ENCODE data around the gene SYF2. TPM values are rescaled to one million over a fixed set of nuclear protein-coding genes. Genes with fewer than 3 reads are reported as not detected.
"Not testable (repeated sequence)": the region's sequence is repeated elsewhere in the genome, so short reads cannot be mapped to it uniquely, and the experiment has no call there.

The SYF2 gene
- total RNA-seq, 2 donors from 2014 or later: 61.5 to 80.6 TPM

DNA sequence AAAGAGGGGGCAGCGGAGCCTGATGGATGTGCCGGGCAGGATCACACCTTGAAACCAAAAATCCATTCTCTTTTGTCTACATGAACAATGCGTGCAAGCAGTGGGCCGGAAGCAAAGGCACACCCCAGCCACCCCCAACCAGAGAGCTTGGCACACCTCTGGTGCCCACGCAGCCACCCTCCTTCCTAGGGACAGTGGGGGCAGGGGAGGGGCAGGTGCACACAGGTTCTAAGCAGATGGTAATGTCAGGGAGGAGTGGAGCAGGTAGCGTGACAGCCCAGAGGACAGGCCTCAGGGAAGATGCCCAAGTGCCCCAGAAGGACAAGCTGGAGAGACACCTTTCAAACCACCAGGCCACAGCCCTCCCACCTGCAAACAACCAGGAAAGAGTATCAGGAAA, 36.5 kb downstream of the SYF2 start:
- peaks cover 34% of the 10 kb centered on the region for H3K27me3 Mint-ChIP-seq
- no peak for DNase-seq
- H3K4me3 Mint-ChIP-seq: no peak overlapping the region
- no peaks in the 10 kb centered on the region for H3K9me3 ChIP-seq (ENCODE audit: control insufficient read depth, low read length, poor library complexity, severe bottlenecking)
- peaks cover 17% of the 10 kb centered on the region for H3K4me1 Mint-ChIP-seq
- no peak for ATAC-seq
- H3K27ac Mint-ChIP-seq: peak overlapping the region; percentile 29
- peaks cover 8% of the 10 kb centered on the region for H3K36me3 Mint-ChIP-seq (ENCODE audit: low read depth)

DNA sequence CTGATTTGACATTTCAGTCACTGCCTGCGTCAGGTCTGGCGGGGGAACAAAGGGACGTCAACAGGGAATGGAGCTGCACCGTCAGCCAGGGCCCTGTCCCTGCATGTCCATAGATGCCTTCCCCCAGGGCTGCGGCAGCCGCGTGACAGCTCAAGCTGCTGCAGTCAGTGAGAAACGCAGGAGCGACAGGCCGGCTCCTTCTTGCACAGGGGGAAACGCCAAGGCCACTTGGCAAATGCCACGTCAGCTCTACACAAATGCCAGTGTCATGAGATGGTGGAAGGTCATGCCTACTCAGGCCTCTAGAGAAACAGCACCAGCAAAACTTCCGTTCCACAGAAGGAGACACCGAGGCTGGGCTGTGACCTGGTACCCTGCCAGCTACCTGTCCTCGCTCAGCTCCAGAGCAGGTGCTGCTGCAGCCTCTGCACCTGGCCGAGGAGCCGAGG, 37.7 kb downstream of the SYF2 start:
- Mint-ChIP-seq H3K36me3 (ENCODE audit: low read depth) (peaks cover 8% of the 10 kb centered on the region), H3K4me1 (peaks cover 19% of the 10 kb centered on the region), H3K27ac (no peak overlapping the region), H3K4me3 (no peak overlapping the region), H3K27me3 (peaks cover 35% of the 10 kb centered on the region)
- no peak for DNase-seq
- no peaks in the 10 kb centered on the region for H3K9me3 ChIP-seq (ENCODE audit: control insufficient read depth, low read length, poor library complexity, severe bottlenecking)
- ATAC-seq: no peak

DNA sequence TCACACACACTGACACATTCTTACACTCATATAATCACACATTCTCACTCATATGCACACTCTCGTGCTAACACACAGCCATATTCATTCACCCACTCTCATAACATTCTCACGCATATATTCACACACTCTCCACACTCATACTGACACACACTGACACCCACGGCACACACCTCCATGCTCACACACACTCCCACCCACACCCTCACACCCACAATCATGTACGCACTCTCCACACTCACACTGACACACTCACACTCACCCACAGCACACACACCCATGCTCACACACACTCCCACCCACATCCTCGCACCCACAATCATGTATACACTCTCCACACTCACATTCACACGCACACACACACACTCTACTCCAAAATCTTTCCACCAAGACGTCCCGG, 38.2 kb downstream of the SYF2 start:
- Mint-ChIP-seq H3K4me3 (peak overlapping the region; percentile 41), H3K4me1 (peaks cover 19% of the 10 kb centered on the region), H3K27me3 (peaks cover 35% of the 10 kb centered on the region), H3K27ac (peak overlapping the region; percentile 57), H3K36me3 (ENCODE audit: low read depth) (peaks cover 8% of the 10 kb centered on the region)
- H3K9me3 ChIP-seq (ENCODE audit: control insufficient read depth, low read length, poor library complexity, severe bottlenecking): no peaks in the 10 kb centered on the region
- ATAC-seq: no peak
- no peak for DNase-seq

- Mint-ChIP-seq H3K27ac (no peak overlapping the region), H3K4me3 (no peak overlapping the region), H3K27me3 (peaks cover 30% of the 10 kb centered on the region), H3K4me1 (peaks cover 14% of the 10 kb centered on the region), H3K36me3 (ENCODE audit: low read depth) (peaks cover 8% of the 10 kb centered on the region)
- ATAC-seq: no peak
- H3K9me3 ChIP-seq (ENCODE audit: control insufficient read depth, low read length, poor library complexity, severe bottlenecking): no peaks in the 10 kb centered on the region
- DNase-seq: no peak
Measured at GRCh38 chr1:25193229-25193628, 39.1 kb downstream of the SYF2 start.

DNA sequence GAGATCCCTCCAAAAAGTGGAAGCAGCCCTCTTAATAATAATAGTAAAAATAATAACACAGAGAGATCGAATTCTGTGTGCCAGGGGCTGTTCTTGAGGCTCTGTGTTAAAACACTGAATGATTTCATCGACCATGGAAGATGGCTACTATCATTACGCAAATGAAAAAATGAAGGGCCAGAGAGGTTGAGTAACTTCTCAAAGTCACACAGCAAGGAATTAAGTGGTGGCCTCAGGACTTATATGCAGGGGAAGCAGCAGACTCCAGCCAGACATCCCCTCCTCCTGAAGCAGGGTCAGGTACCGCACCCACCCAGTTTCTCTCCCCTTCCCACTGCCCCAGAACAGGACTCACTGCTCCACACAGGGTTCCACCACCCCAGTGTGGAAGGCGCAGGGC, 40.1 kb downstream of the SYF2 start:
- H3K27me3 Mint-ChIP-seq: peaks cover 23% of the 10 kb centered on the region
- no peak for ATAC-seq

DNA sequence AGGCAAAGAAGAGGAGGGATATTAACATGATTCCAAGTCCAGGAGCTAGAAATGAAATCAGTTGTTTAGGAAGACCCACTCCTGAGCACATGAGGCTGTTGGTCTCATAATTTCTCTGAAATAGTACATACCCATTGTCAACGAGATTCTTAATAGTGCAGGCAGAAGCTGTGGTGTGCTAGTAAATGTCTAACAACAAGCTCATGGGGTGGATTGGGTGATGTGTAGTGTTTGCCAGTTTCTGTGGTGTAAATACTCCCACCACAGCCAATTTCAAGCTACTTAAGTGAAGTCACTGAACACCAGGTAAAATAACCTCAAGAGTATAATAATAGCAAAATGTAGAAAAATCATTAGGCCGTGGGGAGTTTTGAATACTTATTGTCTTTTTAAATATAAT, 42.0 kb downstream of the SYF2 start:
- Mint-ChIP-seq H3K27ac (no peak overlapping the region), H3K36me3 (ENCODE audit: low read depth) (peaks cover 8% of the 10 kb centered on the region), H3K4me1 (peaks cover 13% of the 10 kb centered on the region), H3K4me3 (no peak overlapping the region), H3K27me3 (peaks cover 23% of the 10 kb centered on the region)
- no peak for DNase-seq
- ATAC-seq: no peak
- H3K9me3 ChIP-seq (ENCODE audit: control insufficient read depth, low read length, poor library complexity, severe bottlenecking): no peaks in the 10 kb centered on the region

More for the DNA sequence above, 40.1 kb downstream of the SYF2 start:
- no peaks in the 10 kb centered on the region for H3K9me3 ChIP-seq (ENCODE audit: control insufficient read depth, low read length, poor library complexity, severe bottlenecking)
- Mint-ChIP-seq H3K27ac (no peak overlapping the region), H3K4me1 (peaks cover 9% of the 10 kb centered on the region), H3K36me3 (ENCODE audit: low read depth) (peaks cover 8% of the 10 kb centered on the region), H3K4me3 (no peak overlapping the region)
- no peak for DNase-seq

DNA sequence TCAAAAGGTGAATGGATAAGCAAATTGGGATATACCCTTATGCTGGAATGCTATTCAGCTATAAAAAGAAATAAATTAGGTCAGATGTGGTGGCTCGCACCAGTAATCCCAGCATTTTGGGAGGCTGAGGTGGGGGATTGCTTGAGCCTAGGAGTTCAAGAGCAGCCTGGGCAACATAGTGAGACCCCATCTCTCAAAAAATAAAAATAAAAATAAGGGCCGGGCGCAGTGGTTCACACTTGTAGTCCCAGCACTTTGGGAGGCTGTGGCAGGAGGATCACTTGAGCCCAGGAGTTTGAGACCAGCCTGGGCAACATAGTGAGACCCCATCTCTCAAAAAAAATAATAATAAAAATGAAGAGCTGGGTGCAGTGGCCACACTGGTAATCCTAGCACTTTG, 44.4 kb downstream of the SYF2 start:
- not testable (repeated sequence) for DNase-seq; ATAC-seq; H3K4me3 Mint-ChIP-seq; H3K4me1 Mint-ChIP-seq; H3K36me3 Mint-ChIP-seq (ENCODE audit: low read depth); H3K27ac Mint-ChIP-seq; H3K9me3 ChIP-seq (ENCODE audit: control insufficient read depth, low read length, poor library complexity, severe bottlenecking)
- H3K27me3 Mint-ChIP-seq: peaks cover 17% of the 10 kb centered on the region

DNA sequence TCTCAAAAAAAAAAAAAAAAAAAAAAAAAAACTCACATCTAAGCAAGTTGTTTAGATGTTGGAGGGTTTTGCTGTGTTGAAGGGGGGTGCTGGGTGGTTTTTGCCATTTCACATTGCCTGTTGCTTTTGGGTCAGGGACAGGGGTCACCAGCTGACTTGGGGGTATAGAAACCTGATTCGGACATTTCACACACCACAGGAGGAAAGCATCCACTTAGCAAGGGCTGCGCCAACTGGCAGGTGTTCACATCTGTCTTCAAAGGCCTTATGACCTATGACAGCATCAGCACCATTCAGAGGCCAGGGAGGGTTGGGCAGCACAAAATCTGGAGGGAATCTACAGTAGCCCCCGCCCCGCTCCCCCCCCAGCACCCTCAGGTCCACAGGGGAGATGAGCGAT, 45.2 kb downstream of the SYF2 start:
- no peaks in the 10 kb centered on the region for H3K9me3 ChIP-seq (ENCODE audit: control insufficient read depth, low read length, poor library complexity, severe bottlenecking)
- Mint-ChIP-seq H3K4me1 (peaks cover 6% of the 10 kb centered on the region), H3K27me3 (peaks cover 17% of the 10 kb centered on the region), H3K4me3 (no peak overlapping the region), H3K27ac (no peak overlapping the region), H3K36me3 (ENCODE audit: low read depth) (no peaks in the 10 kb centered on the region)
- ATAC-seq (no peak), DNase-seq (no peak)

GRCh38 chr1:25186161-25187007, 45.9 kb downstream of the SYF2 start:
- no peak overlapping the region for H3K4me3 Mint-ChIP-seq
- no peak for ATAC-seq
- H3K4me1 Mint-ChIP-seq: peaks cover 6% of the 10 kb centered on the region
- H3K27me3 Mint-ChIP-seq: peaks cover 17% of the 10 kb centered on the region
- DNase-seq: no peak
- no peaks in the 10 kb centered on the region for H3K36me3 Mint-ChIP-seq (ENCODE audit: low read depth)
- H3K9me3 ChIP-seq (ENCODE audit: control insufficient read depth, low read length, poor library complexity, severe bottlenecking): no peaks in the 10 kb centered on the region
- no peak overlapping the region for H3K27ac Mint-ChIP-seq

DNA sequence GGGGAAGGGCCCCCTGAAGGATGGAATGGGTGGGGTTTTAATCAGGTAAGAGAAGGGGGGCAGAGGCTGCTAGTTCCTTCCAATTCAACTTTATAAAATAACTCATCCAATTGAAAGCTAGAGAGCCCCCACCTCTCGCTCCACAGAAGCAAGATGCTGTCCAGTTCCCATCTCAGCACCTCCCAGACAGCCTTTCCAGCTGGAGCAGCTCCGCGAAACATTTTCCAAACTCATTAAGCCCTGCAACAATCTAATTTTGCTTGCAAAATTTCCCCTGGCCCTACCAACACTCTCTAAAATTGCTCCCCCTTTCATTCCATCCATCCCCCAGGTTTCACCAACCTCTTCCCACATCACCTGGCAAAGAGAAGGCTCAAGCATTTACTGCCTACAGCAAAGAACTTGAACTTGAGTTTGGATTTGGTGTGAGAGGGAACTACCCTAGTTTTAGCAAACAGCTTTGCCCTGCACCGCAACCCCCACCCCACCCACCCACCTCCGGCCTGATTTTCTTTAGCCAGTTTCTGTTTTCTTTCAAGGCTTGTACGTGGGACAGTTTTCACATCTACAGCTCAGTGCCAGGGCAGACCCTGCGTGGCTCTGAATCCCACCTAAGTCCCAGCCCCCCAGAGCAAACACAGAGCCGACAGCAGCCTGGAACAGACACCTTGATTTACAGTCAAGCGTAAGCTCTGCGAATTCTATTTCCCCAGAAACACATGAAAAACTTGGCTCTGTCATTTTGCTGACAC, 46.7 kb downstream of the SYF2 start:
- H3K27me3 Mint-ChIP-seq: peaks cover 17% of the 10 kb centered on the region
- H3K36me3 Mint-ChIP-seq (ENCODE audit: low read depth): no peaks in the 10 kb centered on the region
- peaks cover 6% of the 10 kb centered on the region for H3K4me1 Mint-ChIP-seq
- no peak overlapping the region for H3K27ac Mint-ChIP-seq
- no peak overlapping the region for H3K4me3 Mint-ChIP-seq
- ATAC-seq (no peak), DNase-seq (no peak)
- no peaks in the 10 kb centered on the region for H3K9me3 ChIP-seq (ENCODE audit: control insufficient read depth, low read length, poor library complexity, severe bottlenecking)

DNA sequence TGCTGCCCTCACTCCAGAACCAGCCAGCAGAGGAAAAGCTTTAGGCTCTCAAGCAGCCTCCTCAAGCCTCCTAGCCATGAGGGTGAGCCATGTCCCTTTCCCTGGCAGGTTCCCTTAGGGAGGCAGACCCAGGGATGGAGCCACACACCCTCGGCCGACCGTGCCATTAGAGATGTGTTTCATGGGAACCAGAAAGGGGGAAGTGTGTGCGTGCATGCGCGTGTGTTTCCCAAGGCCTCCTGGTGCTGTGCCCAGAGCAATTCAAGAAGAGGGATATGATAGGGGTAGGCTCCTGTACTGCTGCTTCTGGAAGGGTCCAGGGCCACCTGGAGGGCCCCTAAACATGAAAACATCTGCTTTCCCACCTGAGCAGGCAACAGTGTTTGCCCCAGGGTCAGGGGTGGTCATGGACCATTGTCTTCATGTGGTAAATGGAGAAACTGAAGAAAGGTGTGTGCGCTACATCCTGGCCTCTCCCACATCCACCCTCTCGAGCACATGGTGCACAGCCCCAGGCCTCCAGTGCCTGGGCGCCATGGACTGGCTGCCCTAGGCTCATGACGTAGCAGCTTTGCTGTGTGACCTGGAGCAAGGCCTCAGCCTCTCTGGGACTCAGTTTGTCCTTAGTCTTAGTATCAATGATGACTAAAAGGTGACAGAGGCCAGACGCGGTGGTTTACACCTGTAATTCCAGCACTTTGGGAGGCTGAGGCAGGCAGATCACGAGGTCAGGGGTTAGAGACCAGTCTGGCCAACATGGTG, 48.1 kb downstream of the SYF2 start:
- Mint-ChIP-seq H3K4me1 (peaks cover 4% of the 10 kb centered on the region), H3K27me3 (peaks cover 11% of the 10 kb centered on the region), H3K27ac (no peak overlapping the region), H3K36me3 (ENCODE audit: low read depth) (no peaks in the 10 kb centered on the region), H3K4me3 (no peak overlapping the region)
- DNase-seq (no peak), ATAC-seq (no peak)
- H3K9me3 ChIP-seq (ENCODE audit: control insufficient read depth, low read length, poor library complexity, severe bottlenecking): no peaks in the 10 kb centered on the region

DNA sequence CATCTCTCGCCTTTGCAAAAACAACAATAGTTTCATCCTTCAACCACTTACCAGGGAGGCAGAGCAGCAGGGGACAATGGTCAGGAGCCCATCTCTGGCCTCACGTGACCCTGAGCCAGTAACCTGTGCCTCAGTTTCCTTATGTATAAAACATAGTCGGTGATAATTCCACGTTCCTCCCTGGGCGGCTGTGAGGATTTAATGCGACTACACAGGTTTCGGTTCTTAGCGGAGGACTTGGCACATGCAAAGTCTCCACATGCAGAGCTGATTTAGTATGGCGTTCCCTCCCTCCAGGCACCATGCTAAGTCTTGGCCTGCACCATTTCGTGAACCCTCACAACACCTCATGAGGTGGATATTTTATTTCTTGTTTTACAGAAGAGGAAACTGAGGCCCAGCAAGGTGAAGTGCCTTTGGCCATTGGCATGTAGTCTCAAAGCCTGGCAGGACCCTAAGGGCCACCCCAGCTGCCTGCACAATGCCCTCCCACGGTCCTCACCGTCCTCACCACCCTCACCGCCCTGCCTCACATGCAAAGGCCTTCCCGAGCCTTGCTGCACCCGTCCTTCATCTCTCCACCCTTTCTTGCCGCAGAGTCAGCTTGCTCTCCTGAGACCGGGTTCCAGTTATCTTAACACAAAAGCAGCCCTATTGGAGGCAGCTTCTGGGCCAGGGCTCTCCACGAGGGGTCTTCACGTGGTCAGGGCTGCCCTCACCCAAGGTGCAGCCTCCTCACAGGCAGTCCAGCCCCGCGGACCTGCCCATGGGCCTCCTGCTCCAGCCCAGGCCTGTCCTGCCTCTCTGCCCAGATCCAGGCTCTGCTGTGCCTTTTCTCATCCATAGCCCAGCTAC, 48.9 kb downstream of the SYF2 start:
- Mint-ChIP-seq H3K4me1 (peaks cover 4% of the 10 kb centered on the region), H3K36me3 (ENCODE audit: low read depth) (no peaks in the 10 kb centered on the region), H3K4me3 (no peak overlapping the region), H3K27me3 (peaks cover 11% of the 10 kb centered on the region), H3K27ac (no peak overlapping the region)
- H3K9me3 ChIP-seq (ENCODE audit: control insufficient read depth, low read length, poor library complexity, severe bottlenecking): no peaks in the 10 kb centered on the region
- no peak for ATAC-seq
- no peak for DNase-seq

Data from T-helper 17 cell (primary cell).